NB4 (cell line): ENCODE measurements around the gene DMXL2.

Source experiments
- MYC ChIP-seq: IDR thresholded peaks from 2 replicates; pipeline ENCODE4 v1.6.1; 2011; ENCODE audit warnings: low read depth, low read length
- POLR2A ChIP-seq: IDR thresholded peaks from 2 replicates; pipeline ENCODE4 v1.6.1; 2011; ENCODE audit warnings: mild to moderate bottlenecking; ENCODE audit not compliant: insufficient read length; ENCODE audit errors: extremely low read depth
- TF ChIP-seq, protein P1 (sequence below): IDR thresholded peaks from one replicate; pipeline ENCODE4 v1.5.1; 2012; ENCODE audit warnings: low read depth, low read length
- TF ChIP-seq, protein P2 (sequence below): IDR thresholded peaks from 2 replicates; pipeline ENCODE4 v1.6.1; 2011; ENCODE audit warnings: low read depth, low read length

DNA sequence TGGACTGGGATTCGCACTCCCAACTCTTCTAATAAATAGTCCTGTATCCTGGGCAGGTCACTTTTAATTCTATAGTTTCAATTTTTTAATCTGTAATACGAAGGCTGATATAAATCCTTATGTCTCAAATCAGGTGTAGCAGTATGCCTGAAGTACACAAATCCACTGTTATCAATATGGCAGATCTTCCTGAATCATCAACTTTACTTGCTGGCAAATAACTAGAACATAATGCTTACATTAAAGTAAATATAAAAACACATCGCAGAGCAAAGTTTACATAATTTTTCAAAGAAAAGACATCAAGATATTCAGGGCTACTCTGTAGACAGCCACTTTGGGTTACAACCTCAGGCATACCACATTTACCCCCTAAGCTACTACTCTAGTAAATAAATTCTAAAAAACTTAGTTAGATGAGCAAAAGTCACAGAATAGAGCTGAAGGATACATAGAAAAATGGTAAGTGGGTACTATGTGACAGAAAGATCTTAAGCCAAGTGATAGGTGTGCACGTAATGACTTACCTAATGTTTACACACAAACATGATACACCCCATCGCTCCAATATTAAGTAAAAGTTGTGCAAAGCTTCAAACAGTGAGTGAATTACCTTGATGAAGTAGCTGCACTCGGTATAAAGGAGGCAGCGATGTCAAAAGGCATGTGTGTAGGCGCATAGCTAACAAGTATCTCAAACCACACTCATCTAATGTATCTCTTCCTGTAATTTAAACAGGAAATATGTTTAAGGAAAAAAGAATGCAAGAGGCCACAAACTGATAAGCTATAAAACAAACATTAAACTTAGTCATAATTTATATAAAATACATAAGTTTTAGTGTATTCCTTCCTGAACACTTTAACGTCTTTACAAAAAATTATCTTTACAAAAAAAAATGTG is 127.9 kb downstream of the DMXL2 start:
- TF ChIP-seq POLR2A (no peak), MYC (no peak)
- TF ChIP-seq, protein P1, sequence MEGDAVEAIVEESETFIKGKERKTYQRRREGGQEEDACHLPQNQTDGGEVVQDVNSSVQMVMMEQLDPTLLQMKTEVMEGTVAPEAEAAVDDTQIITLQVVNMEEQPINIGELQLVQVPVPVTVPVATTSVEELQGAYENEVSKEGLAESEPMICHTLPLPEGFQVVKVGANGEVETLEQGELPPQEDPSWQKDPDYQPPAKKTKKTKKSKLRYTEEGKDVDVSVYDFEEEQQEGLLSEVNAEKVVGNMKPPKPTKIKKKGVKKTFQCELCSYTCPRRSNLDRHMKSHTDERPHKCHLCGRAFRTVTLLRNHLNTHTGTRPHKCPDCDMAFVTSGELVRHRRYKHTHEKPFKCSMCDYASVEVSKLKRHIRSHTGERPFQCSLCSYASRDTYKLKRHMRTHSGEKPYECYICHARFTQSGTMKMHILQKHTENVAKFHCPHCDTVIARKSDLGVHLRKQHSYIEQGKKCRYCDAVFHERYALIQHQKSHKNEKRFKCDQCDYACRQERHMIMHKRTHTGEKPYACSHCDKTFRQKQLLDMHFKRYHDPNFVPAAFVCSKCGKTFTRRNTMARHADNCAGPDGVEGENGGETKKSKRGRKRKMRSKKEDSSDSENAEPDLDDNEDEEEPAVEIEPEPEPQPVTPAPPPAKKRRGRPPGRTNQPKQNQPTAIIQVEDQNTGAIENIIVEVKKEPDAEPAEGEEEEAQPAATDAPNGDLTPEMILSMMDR = no peak
- TF ChIP-seq, protein P2, sequence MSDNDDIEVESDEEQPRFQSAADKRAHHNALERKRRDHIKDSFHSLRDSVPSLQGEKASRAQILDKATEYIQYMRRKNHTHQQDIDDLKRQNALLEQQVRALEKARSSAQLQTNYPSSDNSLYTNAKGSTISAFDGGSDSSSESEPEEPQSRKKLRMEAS = no peak
